Eye (tissue), 1 donor: ENCODE data around the gene PPP2R3A.
"Not testable (repeated sequence)": the region's sequence is repeated elsewhere in the genome, so short reads cannot be mapped to it uniquely, and the experiment has no call there.

Experiments
- DNase-seq: peaks from one replicate; pipeline ENCODE4 v3.0.0-alpha.2; 2015

The PPP2R3A gene

DNA sequence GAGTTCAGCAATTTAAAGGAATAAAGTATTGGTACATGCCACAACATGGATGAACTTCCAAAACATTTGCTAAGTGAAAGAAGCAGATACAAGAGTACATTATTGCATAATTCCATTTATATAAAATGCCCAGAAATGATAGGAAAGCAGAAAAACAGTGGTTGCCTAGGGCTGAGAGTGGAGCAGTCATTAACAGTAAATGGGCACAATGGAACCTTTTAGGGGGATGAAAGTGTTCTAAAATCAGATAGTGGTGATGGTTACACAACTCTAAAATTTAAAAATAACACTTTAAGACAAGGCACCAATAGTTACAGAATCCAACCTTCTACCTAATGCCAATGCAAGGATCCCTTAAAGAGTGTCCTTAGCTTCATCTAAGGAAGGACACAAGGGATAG is 196.0 kb downstream of the PPP2R3A start:
- DNase-seq, result no peak

DNA sequence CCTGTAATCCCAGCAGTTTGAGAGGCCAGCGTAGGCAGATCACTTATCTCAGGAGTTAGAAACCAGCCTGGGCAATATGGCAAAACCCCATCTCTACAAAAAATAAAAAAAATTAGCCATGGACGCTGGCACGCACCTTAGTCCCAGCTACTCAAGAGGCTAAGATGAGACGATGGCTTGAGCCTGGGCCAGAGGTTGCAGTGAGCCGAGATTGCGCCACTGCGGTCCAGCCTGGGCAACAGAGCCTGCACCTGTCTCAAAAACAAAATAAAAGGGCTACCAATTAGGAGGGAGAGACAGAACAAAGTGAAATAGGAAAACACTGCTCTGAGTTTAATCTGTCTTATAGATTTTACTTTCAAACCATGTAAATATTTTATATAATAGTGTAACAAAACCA is 196.8 kb downstream of the PPP2R3A start:
- DNase-seq, result no peak

GRCh38 chr3:136163607-136164006 is 198.1 kb downstream of the PPP2R3A start:
- DNase-seq, result peak; percentile 50

DNA sequence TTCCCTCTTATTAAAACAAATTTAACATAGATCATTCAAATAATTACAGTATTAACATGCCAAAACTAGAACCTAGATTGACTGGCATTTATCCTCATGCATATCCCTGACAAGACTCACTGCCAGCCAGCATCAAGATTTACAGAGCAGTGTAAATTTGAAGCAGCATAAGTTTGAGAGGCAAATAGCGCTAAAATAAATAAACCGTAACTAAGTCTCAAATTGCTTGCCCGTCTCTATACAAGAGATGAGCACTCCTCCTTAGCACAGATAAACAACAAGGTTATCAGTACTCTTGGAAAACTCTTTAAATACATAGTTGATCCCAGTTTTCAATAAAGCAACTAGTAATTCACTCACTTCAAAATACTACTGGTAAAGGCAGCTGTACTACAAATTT is 201.0 kb downstream of the PPP2R3A start:
- no peak for DNase-seq

DNA sequence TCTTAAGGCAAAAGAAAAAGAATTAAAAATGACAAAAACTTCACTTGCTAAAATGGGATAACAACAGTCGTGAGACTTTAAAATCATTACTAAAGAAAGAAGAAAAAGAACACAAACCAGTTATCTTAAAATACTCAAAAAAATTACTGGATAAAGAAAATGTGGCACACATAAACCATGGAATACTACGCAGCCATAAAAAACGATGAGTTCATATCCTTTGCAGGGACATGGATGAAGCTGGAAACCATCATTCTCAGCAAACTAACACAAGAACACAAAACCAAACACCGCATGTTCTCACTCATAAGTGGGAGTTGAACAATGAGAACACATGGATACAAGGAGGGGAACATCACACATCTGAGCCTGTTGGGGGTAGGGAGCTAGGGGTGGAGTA is 202.7 kb downstream of the PPP2R3A start:
- not testable (repeated sequence) for DNase-seq

- no peak for DNase-seq
These were observed 205.6 kb downstream of the PPP2R3A start for GRCh38 chr3:136171097-136171542.

DNA sequence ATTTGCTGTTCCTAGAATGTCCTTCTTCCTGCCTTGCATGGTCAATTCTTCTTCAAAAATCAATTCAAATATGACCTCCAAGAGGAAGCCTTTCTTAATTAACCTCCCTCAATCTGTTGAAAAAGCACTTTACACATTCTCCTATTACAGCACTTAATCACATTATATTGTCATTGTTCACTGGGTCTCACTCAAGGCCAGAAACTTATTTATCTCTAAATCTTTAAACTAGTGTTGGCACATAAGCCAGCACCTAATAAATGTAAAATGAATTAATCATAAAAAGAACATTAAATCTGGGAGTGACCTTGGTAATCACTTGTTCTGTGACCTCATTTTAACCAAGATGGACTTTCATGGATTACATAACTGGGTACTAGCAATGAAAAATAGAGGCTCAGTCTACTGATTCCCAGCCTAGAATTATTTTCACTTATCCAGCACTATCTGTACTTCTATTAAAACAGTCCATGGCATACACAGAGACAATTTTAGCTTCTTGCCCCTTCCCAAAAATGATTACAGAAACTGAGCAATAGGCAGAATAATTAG is 208.5 kb downstream of the PPP2R3A start:
- no peak for DNase-seq

GRCh38 chr3:136177876-136178275 is 212.3 kb downstream of the PPP2R3A start:
- no peak for DNase-seq

GRCh38 chr3:136181741-136182140 is 216.2 kb downstream of the PPP2R3A start:
- no peak for DNase-seq

GRCh38 chr3:136184703-136185102 is 219.2 kb downstream of the PPP2R3A start:
- DNase-seq, result no peak

GRCh38 chr3:136186344-136186743 is 220.8 kb downstream of the PPP2R3A start:
- DNase-seq, result no peak

DNA sequence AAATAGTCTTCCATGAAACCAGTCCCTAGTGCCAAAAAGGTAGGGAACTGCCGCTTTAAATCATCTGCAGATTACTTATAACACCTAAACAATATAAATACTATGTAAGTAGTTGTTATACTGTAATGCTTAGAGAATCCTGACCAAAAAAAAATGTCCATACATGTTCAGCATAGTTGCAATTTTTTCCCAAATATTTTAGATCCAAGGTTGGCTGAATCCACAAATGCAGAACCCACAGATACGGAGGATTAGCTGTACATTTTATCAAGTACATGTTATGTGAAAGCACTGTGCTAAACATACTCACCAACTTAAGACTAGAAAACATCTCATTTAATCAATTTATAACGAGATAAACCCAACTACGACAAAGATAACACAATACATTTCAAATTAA is 221.3 kb downstream of the PPP2R3A start:
- no peak for DNase-seq

GRCh38 chr3:136187868-136188267 is 222.3 kb downstream of the PPP2R3A start:
- DNase-seq, result no peak

DNA sequence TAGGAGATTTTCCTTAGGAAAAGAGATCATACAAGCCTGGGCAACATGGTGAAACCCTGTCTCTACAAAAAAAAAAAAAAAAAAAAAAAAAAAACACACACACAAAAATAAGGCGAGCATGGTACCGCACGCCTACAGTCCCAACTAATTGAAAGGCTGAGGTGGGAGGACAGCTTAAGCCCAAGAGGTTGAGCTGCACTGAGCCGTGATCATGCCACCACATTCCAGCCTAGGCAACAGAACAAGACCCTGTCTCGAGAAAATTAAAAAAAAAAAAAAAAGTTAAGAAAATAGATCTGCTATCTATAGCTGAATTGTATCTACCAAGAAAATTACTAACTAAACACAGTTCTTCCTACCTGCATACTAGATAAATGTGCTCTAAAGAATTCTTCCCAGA is 223.5 kb downstream of the PPP2R3A start:
- DNase-seq, result no peak

GRCh38 chr3:136189859-136190617 is 224.5 kb downstream of the PPP2R3A start:
- DNase-seq, result no peak

DNA sequence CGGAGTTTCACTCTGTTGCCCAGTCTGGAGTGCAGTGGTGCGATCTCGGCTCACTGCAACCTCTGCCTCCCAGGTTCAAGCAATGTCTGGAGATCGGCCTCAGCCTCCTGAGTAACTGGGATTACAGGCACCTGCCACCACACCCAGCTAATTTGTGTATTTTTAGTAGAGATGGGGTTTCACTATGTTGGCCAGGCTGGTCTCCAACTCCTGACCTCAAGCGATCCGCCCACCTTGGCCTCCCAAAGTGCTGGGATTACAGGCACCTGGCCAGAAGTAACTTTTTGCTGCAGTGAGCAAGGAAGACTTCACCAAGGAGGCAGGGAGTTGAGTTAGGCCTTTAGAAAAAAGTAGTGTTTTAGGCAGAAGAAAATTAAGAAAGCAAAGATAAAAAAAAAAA is 226.7 kb downstream of the PPP2R3A start:
- not testable (repeated sequence) for DNase-seq

GRCh38 chr3:136192831-136193230 is 227.3 kb downstream of the PPP2R3A start:
- no peak for DNase-seq

DNA sequence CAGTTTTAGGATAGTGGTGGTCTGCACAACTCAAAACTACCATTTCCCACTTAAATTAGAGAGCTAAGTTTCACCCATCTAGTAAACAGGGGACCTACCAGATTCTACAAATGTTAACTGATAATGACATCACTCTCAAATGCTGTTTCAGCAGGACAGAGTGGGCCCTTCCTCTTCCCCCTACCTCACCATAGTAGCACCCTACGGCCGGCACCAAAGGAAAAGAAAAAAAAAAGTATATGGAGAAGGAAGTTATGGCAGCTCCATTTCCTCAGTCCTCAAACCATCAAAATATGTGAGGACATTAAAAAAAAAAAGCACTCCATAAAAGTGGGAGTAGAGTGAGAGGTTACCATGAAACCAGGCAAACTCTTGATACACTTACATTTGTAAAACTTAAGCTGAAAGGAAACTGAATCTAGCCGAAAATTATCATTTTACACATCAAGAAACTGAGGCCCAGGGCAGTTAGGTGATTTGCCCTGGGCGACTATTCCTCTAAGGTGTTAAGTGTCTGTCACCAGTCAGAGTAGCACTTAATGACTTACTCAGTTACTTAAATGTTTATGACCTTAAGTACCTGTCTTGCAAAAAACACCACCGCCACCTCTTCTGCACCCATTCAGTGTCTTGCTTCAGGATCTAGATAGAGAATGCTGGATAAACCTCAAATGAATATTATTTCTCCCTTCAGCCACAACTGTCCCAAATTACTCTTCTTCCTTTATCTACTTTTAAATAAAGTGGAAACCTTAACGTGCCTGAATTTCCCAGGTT is 227.9 kb downstream of the PPP2R3A start:
- peak; percentile 45 for DNase-seq

DNA sequence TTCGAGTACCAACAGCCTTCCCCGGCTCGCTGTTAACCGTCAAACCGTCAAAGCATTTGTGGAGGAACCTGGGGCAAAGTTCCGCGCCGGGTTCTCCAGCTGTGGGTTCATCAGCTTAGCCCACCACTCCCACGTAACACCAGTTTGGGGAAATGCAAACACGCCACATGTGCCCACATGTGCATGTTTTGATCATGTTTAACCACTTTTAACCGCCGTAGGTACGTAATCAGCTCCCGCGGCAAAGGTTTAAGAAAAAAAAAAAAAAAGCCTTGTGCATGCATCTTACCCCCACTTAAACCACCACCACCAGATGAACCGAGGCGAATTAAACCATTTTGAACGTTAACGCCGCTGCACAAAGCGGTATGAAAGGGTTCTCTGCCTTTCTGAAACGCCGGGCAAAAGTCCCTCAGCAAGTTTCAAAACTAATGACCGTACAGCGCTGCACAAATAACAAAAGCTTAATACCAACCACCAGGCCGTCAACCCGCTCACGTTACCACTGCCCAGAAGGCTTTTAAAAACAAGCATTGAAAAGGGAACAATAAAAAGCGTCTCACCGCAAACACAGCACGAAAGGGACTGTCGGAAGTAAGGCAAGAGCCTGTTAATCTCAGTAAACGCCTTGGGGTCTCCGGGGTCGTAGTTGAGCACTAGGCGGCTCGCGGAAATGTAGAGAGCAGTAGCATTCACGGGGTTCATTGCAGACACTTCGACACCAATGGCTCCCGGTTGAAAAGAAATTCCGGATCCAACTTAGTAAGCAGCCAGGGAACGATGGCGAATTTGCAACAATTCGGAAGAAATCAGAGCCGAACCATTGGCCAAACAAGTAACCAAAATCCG is 229.1 kb downstream of the PPP2R3A start:
- peak; percentile 80 for DNase-seq

GRCh38 chr3:136195258-136196063 is 229.9 kb downstream of the PPP2R3A start:
- peak; percentile 91 for DNase-seq

- no peak for DNase-seq
These were observed 230.5 kb downstream of the PPP2R3A start, which contains the start of gene MSL2 for GRCh38 chr3:136196064-136196400. MSL2 (minus strand) TSS chr3:136196335; CDS start chr3:136195113, 1,222 bp downstream.
